ENCODE results near the gene RCAN1. TPM values are rescaled to one million over a fixed set of nuclear protein-coding genes. Genes with fewer than 3 reads are reported as not detected.

The RCAN1 gene
- total RNA-seq, 6 experiments from 2014 or later, result 60.8 to 87.2 (median 66.1) TPM

DNA sequence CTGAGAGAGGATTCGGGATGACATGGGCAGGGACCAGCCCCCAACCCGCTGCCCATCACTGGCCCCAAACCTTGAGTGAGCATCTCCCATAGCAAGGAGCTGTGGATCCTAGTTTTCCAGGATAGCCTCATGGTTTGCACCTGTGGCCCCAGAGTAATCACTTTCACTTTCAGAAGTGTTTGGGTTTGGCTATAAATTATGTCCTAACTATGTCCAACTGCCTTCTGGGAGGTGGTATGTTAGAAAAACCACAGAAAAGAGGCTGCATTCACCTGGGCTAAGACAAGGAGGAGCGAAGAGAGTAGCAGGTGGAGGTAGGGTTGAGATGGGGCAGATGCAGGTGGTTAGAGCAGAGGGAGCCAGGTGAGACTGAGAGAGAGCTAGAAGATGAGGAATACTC, 34.5 kb upstream of the RCAN1 start:
- Mint-ChIP-seq H3K27me3 (ENCODE audit: insufficient read depth) (peaks cover 33% of the 10 kb centered on the region), H3K4me1 (ENCODE audit: low read depth) (peaks cover 14% of the 10 kb centered on the region), H3K4me3 (no peak overlapping the region), H3K9me3 (0 out of 2 replicates have a peak, but pooled peaks cover 6% of the 10 kb centered on the region), H3K27ac (no peak overlapping the region), H3K36me3 (ENCODE audit: low read depth) (no peaks in the 10 kb centered on the region)
- TF ChIP-seq, protein P1, sequence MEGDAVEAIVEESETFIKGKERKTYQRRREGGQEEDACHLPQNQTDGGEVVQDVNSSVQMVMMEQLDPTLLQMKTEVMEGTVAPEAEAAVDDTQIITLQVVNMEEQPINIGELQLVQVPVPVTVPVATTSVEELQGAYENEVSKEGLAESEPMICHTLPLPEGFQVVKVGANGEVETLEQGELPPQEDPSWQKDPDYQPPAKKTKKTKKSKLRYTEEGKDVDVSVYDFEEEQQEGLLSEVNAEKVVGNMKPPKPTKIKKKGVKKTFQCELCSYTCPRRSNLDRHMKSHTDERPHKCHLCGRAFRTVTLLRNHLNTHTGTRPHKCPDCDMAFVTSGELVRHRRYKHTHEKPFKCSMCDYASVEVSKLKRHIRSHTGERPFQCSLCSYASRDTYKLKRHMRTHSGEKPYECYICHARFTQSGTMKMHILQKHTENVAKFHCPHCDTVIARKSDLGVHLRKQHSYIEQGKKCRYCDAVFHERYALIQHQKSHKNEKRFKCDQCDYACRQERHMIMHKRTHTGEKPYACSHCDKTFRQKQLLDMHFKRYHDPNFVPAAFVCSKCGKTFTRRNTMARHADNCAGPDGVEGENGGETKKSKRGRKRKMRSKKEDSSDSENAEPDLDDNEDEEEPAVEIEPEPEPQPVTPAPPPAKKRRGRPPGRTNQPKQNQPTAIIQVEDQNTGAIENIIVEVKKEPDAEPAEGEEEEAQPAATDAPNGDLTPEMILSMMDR (IDR thresholded peaks at IDR 0.05), result no peak
- DNase-seq, result no peak

DNA sequence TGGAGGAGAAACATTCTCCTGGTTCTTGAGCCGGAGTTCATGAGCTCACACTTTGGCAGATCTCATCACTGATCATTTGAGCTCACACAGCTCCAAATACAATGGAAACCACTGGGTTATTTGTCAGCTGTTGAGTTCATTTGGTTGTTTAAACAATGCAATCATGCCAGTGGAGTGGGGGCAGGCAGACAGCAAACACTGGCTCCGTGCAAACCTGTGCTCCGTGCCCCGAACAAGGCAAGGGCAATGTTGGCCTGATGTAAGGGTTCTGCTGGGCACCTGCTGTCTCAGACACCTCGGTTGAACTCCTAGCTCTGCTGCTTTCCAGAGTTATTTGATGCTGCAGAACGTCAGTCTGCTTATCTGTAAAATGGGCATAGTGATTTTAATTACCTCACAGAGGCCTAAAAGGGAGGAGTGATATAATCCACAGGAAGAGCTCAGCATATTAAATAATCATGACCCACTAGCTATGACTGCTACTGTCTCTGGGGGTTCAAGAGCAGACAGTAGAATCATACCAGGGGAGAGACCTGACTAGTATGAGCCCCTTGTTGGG, 33.9 kb upstream of the RCAN1 start:
- no peaks in the 10 kb centered on the region for H3K36me3 Mint-ChIP-seq (ENCODE audit: low read depth)
- no peak for DNase-seq
- peaks cover 32% of the 10 kb centered on the region for H3K27me3 Mint-ChIP-seq (ENCODE audit: insufficient read depth)
- TF ChIP-seq, protein P1 (IDR thresholded peaks at IDR 0.05), result no peak
- peaks cover 14% of the 10 kb centered on the region for H3K4me1 Mint-ChIP-seq (ENCODE audit: low read depth)
- 0 out of 2 replicates have a peak, but pooled peaks cover 6% of the 10 kb centered on the region for H3K9me3 Mint-ChIP-seq
- H3K27ac Mint-ChIP-seq, result no peak overlapping the region
- H3K4me3 Mint-ChIP-seq, result no peak overlapping the region

DNA sequence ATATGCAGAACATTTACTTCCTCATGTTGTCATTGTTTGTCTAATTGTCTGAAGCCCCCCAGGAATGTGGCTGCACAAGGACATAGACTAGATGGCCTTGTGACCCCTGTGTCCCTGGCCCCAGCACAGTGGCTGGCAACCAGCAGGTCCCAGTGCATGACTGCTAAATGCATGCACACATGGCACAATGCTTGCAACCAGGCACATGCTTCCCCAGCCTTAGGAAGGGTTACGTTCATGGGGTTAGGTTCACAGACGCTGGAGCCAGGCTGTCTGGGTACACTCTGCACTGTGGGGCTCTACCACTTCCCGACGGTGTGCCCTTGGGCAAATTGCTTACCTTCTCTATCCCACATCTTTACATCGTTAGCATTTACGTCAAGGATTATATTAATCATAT, 32.6 kb upstream of the RCAN1 start:
- peaks cover 25% of the 10 kb centered on the region for H3K27me3 Mint-ChIP-seq (ENCODE audit: insufficient read depth)
- DNase-seq, result no peak

DNA sequence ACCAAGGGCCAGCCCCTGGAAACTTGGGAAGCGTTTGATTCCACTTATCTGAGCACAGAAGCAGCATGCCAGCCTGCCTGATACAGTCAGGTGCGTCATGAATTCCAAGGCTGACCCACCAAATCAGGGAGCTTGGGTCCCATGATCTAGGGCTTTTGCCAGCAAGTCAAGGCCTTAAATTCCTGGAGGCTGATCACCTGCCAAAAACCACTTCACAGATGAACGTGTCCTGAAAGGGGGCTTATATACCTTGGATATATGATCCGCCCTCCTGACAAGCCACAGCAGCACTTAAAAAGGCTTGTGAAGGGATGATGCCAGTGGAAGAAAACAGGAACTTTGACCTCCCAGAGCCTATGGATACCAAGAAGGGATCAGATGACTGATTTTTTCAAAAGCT, 29.9 kb upstream of the RCAN1 start:
- H3K27ac Mint-ChIP-seq, result no peak overlapping the region
- H3K36me3 Mint-ChIP-seq (ENCODE audit: low read depth), result 0 out of 2 replicates have a peak, but pooled peaks cover 3% of the 10 kb centered on the region
- no peak for DNase-seq
- peaks cover 20% of the 10 kb centered on the region for H3K27me3 Mint-ChIP-seq (ENCODE audit: insufficient read depth)
- peaks cover 3% of the 10 kb centered on the region for H3K9me3 Mint-ChIP-seq
- no peak overlapping the region for H3K4me3 Mint-ChIP-seq
- TF ChIP-seq, protein P1 (IDR thresholded peaks at IDR 0.05), result no peak
- peaks cover 49% of the 10 kb centered on the region for H3K4me1 Mint-ChIP-seq (ENCODE audit: low read depth)

More for the DNA sequence above, 32.6 kb upstream of the RCAN1 start:
- no peaks in the 10 kb centered on the region for H3K36me3 Mint-ChIP-seq (ENCODE audit: low read depth)
- TF ChIP-seq, protein P1 (IDR thresholded peaks at IDR 0.05), result no peak
- 0 out of 2 replicates have a peak, but pooled peaks cover 6% of the 10 kb centered on the region for H3K9me3 Mint-ChIP-seq
- H3K4me1 Mint-ChIP-seq (ENCODE audit: low read depth), result peaks cover 22% of the 10 kb centered on the region
- H3K4me3 Mint-ChIP-seq, result no peak overlapping the region
- H3K27ac Mint-ChIP-seq, result no peak overlapping the region

DNA sequence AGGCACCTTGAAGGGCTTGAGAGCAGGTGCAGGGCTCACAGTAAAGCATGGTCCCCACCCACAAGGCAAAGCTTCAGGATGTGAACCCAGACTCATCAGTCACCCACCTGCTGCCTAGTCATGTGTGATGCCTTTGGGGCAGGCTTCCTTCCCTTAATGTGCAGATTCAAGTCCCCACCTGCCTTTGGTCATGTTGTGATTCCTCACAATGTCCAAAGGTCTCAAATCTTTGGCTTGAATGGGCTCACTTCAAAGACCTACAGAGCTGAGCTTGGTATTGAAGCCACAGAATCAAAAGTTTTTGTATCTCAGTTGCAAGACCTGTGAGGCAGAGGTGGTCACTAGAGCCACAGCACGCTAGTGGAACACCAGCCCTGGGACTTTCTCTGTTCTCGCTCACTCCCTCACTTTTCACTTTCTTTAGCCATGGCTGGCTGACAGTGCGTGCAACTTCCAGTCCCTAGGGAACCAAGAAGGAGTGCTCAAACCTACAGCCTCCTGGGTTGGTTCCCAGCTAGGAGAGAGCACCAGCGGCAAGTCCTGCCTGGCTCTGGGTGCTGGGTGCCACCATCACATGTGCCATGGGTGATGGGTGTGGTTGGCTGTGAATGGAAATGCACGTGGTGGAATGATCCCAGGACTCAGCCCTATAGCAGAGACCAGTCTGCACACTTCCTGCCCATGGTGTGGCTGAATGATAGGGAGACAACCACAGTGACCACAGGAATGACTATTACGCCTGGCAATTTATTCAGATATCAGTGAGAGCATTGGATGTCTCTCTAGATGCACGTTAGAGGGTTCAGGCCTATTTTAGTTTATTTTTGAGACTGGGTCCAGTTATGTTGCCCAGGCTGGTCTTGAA, 27.5 kb upstream of the RCAN1 start:
- Mint-ChIP-seq H3K27me3 (ENCODE audit: insufficient read depth) (peaks cover 15% of the 10 kb centered on the region), H3K9me3 (peaks cover 4% of the 10 kb centered on the region), H3K36me3 (ENCODE audit: low read depth) (0 out of 2 replicates have a peak, but pooled peaks cover 4% of the 10 kb centered on the region), H3K4me1 (ENCODE audit: low read depth) (peaks cover 54% of the 10 kb centered on the region), H3K4me3 (no peak overlapping the region), H3K27ac (no peak overlapping the region)
- peak; percentile 44 for DNase-seq
- TF ChIP-seq, protein P1 (IDR thresholded peaks at IDR 0.05), result no peak

Data from HFFc6 (cell line).